COLO829 (cell line): Measurements from ENCODE around the gene PDE1A.
A peak's percentile ranks its signal among the peaks of the same experiment; 100 is the strongest.
"Not testable (repeated sequence)": the region's sequence is repeated elsewhere in the genome, so short reads cannot be mapped to it uniquely, and the experiment has no call there.

ENCODE experiments used
- DNase-seq: peaks from one replicate; pipeline ENCODE4 v3.0.0; 2012; ENCODE audit warnings: low spot score

Gene PDE1A

GRCh38 chr2:182358601-182359000 lies 68.2 kb downstream of the PDE1A start:
- DNase-seq, result no peak

GRCh38 chr2:182355815-182356214 lies 71.0 kb downstream of the PDE1A start:
- DNase-seq, result no peak

DNA sequence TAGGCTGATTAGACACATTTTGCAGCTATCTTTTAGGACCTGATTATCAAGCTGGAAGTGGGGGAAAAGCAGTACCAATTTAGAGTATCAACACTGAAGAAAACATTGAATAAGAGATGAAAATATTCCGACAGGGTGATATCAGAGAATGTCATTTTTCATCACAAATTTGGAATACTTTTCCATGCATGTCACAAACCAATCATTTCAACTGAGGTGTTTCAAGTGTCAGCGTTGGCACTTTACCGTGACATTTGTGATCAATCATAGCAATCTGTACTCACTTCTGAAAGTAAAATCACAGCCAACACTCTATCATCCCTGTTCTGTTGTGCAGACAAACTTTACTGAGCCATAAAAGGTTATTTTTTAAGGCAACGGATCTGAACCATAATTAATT lies 75.4 kb downstream of the PDE1A start:
- DNase-seq, result no peak

DNA sequence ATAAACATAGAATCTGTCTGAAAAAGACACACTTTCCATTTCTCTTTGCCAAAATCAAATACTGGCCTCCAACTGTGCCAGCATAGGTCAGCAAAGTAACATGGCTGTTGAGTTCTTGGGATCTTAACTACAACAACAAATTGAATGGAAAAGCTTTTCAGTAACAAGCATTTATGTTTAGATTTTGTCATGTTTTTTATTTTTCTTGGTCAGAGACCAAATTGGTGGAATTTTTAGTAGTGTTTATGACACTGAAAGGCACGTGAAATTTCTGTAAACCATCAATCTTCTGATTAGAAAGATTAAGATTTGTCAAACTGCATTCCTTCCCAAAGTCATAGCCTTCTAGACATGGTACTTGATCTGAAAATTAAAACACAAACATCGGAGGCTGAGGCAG lies 77.6 kb downstream of the PDE1A start:
- no peak for DNase-seq

GRCh38 chr2:182345384-182345783 lies 81.5 kb downstream of the PDE1A start:
- DNase-seq, result no peak

DNA sequence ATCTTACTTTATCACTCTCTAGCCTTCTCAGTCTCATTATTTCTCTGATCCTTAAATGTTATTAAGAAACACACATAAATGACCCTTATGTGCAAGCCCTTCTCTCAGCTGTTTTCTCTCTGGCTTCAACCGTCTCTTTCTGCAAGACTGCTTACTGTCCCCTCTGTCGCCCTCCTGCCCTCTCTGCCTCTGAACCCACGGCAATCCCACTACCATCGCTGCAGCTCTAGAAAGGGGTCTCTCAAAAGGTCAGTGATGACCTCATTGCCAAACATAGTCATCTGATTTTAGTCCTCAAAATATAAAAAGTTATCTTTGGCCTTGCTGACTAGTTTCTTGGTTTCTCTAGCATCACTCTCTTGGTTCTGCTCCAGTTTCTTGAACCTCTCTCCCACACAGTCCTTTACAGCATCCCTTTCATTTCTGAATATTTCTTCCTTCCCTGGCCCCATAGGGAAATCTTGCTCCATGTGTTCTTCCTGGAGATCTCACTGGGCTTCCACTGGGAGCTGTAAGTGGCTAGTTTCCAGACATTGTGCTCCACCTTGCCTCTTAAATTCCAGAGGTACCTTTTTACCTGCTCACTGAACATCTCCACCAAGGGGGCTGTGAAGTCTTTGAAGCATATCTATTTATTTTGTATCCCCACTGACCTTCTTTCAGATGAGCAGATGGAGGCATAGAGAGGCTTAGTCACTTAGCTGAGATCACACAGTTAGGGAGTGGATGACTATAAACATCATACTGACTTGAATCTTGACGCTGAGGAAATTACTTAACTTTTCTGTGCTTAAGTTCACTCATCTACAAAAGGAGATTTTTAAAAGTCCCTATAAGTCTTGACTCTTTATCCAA lies 96.2 kb downstream of the PDE1A start:
- no peak for DNase-seq

DNA sequence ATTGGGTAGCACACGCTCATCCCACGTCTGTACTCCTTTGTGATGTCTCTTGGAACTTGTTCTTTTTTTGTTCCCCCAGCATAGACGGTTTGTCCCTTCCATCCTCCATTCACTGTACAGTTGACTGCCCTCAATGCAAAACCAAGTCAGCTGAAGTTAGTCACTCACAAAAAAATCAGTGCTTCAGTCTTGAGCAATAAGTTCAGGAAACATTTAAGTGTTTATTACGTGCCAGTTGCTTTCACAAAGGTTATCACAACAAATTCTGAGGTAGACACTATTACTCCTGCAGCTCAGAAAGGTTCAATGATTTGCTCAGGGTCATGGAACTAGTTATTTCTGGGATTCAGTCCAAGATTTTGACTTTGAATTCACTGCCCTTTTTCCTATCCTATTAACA lies 102.2 kb downstream of the PDE1A start:
- no peak for DNase-seq

- DNase-seq, result no peak
Measured at GRCh38 chr2:182321096-182321495, 105.7 kb downstream of the PDE1A start.

DNA sequence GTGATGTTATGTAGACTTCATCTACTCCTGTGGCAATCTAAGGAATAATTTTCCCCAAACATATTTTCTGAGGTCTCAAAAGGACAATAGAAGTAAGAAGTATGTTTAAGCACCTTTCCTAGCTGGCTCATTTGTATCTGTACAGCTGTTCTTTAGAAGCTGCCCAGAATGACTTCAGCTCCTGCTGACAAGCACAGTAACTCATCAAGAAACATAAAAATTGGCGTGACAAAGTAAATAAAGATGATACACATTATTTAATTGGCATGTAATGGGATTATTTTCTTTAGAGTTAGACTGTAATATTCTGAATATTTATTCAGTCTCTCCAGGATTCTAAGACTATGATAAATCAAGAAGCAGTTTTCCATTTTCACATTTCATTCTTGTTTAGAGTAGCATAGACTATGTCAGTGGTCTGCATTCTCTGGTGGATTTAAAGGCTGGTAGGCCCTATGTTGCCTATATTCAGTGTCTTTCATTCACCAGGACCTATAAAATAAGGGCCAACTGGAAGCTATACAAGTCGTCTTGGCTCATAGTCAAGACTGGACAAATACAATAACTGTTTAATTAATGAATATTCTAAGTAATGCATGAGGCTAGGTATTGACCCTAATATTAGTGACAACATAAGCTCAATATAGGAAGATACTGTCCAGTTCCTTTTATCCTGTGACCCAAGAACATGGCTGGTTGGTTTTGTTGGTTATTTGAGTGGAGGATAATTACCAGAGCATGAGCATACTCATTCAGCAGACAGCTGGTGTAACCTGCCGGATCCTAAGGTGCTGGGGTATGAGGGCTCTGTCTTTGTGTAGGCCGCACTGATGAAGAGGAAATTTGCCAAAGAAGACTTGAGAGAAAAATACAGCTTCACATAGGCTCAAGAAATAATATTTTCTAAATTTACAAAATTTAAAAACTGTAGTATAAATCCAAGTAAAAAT lies 107.0 kb downstream of the PDE1A start:
- DNase-seq, result no peak

GRCh38 chr2:182318466-182319220 lies 108.2 kb downstream of the PDE1A start:
- no peak for DNase-seq

GRCh38 chr2:182316950-182317349 lies 109.9 kb downstream of the PDE1A start:
- DNase-seq, result no peak

- DNase-seq, result no peak
Measured at GRCh38 chr2:182302972-182303371, 123.9 kb downstream of the PDE1A start.

DNA sequence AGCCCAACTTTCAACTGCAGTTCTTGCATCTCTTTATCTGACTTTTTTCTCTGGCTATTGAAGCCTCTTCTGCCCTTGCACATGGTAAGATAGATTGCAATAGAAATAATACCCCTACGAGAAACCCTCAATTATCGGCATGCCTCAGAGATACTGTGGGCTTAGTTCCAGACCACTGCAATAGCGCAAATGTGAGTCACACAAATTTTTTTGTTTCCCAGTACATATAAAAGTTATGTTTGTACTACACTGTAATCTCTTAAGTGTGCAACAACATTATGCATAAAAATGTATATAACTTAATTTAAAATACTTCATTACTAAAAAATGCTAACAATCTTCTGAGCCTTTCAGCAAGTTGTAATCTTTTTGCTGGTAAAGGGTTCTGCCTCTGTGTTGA lies 124.7 kb downstream of the PDE1A start:
- no peak for DNase-seq

- no peak for DNase-seq
Measured at GRCh38 chr2:182301093-182301492, 125.7 kb downstream of the PDE1A start.

GRCh38 chr2:182300608-182301007 lies 126.2 kb downstream of the PDE1A start:
- no peak for DNase-seq

DNA sequence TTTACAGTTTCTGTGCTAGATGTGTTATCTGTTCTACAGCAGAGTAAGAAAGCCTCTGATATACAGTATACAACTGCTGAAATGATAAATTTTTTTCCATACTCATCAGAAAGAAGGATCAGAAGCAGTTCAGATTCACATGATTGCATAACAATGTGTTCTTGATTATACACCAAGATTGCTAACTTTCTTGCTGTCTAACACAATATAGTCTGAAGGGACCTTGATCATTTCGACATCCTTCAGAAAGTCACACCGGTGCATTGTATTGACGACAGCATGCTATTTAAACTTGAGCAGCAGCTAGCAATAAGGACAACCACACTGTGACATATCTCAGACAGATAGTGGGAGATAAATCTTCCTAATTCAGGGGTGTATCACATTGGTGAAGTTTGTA lies 127.2 kb downstream of the PDE1A start:
- DNase-seq, result no peak

DNA sequence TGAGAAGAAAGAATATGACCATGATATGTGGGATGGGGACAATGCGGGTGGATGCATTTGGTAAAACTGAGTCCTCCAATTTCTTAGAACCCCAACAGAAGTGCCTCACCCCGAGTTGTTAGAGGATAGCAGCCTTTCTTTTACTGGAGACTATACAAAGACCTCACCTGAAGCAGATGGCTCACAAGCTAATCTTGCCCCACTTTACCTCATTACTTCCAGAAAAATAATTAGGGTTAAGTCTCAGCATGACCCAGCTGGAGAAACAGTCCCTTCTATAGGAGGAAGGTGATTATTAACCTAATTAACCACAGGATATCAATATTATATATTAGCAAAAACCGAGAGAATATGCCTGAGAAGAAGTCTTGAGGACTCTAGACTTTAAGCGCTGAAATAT lies 128.4 kb downstream of the PDE1A start:
- DNase-seq, result no peak

DNA sequence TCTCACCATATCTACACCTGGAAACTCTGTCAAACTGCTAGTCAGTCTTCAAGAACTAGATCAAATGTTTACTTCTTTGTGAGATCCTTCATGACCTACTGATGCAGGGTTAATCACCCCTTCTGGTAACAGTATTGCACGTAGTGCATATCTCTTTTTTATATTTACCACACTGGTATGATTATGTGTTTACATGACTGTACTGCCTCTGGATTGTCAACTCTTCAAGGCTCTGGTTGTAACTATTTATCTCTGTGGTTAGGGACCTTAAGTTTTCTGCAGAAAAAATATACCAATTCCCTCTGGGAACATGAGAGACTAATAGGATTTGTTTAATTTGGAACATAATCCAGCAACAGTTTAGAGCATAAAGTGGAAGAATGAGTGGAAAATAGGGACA lies 135.5 kb downstream of the PDE1A start:
- DNase-seq, result no peak

GRCh38 chr2:182283512-182283911 lies 143.3 kb downstream of the PDE1A start:
- DNase-seq, result peak; percentile 60

DNA sequence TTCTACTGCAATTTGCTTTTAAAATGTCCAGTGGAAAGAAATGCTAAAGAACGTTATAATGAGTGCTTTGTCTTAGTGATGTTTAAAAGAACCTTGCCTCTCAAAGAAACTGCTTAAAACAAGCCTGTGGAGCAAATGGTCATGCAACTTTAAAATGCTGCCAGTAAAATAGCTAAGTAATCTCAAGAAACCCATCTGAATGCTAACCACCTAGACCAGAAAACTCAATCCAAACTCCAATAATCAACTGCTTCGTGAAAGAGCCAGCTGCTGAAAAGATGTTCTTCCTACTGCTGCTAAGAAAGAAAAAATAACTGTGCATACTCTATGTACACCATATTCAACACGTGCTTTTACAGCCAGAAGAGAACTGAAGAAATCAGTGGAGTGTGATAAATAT lies 145.6 kb downstream of the PDE1A start:
- peak; percentile 23 for DNase-seq

- no peak for DNase-seq
Measured at GRCh38 chr2:182280118-182280517, 146.7 kb downstream of the PDE1A start.

DNA sequence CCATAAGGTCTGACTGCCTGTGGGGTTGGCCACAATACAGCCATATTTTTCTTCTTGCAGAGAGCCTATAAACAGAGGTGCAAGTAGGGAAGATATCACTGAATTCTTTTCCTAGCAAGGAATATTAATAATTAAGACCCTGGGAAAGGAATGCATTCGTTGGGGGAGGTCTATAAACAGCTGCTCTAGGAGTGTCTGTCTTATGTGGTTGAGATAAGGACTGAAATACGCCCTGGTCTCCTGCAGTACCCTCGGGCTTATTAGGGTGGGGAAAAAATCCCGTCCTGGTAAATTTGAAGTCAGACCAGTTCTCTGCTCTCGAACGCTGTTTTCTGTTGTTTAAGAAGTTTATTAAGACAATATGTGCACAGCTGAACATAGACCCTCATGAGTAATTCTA lies 150.2 kb downstream of the PDE1A start:
- not testable (repeated sequence) for DNase-seq
